Astrocyte (in vitro differentiated cells and primary cell): Measurements from ENCODE around the gene NPTX1.

Experiments used
- EZH2 ChIP-seq: IDR thresholded peaks from 2 replicates; pipeline ENCODE4 v1.6.1; 2012; ENCODE audit warnings: mild to moderate bottlenecking, low read length, inconsistent platforms; ENCODE audit not compliant: insufficient read depth
- TF ChIP-seq, protein P1 (sequence below): IDR thresholded peaks from 2 replicates; pipeline ENCODE4 v1.5.1; 2011; ENCODE audit warnings: low read depth, mild to moderate bottlenecking, inconsistent platforms, low read length, moderate library complexity; ENCODE audit not compliant: insufficient read depth

DNA sequence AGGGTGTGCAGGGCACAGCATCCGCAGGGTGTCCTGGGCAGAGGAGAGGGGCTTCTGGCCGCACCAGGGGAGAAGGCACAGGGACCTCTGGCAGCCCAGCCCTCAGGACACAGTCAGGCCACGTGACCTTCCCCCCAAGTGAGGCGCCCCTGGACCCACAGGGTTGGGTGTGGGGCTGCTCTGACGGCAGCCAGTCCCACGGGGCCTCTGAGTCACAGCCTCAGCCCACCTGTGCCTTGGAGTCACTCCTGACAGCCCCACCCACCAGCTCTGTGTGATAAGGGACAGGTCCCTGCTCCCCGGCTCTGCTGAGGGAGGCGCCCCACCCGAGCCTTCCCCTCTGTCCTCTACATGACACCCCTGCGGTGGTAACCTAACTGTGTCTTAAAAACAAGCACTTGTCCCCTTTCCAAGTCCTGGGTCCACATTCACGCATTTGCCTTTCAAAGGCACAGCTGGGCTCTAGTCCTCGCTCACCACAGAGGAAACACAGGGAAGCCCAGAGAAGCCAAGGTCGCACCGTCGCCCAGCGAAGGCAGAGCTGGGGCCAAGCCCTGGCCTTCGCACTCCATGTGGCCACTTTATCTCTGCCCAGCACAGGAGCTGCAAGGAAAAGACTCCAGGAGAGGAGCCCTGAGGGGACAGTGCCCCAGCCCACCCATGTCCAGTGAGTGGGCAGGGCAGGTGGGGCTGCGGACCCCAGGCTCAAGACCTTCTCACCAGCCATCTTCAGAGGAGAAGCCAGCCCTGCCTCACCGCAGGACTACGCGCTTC, 5.1 kb upstream of the NPTX1 start:
- TF ChIP-seq, protein P1, sequence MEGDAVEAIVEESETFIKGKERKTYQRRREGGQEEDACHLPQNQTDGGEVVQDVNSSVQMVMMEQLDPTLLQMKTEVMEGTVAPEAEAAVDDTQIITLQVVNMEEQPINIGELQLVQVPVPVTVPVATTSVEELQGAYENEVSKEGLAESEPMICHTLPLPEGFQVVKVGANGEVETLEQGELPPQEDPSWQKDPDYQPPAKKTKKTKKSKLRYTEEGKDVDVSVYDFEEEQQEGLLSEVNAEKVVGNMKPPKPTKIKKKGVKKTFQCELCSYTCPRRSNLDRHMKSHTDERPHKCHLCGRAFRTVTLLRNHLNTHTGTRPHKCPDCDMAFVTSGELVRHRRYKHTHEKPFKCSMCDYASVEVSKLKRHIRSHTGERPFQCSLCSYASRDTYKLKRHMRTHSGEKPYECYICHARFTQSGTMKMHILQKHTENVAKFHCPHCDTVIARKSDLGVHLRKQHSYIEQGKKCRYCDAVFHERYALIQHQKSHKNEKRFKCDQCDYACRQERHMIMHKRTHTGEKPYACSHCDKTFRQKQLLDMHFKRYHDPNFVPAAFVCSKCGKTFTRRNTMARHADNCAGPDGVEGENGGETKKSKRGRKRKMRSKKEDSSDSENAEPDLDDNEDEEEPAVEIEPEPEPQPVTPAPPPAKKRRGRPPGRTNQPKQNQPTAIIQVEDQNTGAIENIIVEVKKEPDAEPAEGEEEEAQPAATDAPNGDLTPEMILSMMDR = no peak
- no peak for TF ChIP-seq EZH2
